ENCODE measurements around the gene EPS15. TPM values are rescaled to one million over a fixed set of nuclear protein-coding genes. Genes with fewer than 3 reads are reported as not detected.

Gene EPS15
- total and polyA plus RNA-seq, 9 of the 15 experiments (the other 6 are each of a cell fraction or from before 2014, with no cell fraction given) = 23.1 to 69.0 (median 41.7) TPM

DNA sequence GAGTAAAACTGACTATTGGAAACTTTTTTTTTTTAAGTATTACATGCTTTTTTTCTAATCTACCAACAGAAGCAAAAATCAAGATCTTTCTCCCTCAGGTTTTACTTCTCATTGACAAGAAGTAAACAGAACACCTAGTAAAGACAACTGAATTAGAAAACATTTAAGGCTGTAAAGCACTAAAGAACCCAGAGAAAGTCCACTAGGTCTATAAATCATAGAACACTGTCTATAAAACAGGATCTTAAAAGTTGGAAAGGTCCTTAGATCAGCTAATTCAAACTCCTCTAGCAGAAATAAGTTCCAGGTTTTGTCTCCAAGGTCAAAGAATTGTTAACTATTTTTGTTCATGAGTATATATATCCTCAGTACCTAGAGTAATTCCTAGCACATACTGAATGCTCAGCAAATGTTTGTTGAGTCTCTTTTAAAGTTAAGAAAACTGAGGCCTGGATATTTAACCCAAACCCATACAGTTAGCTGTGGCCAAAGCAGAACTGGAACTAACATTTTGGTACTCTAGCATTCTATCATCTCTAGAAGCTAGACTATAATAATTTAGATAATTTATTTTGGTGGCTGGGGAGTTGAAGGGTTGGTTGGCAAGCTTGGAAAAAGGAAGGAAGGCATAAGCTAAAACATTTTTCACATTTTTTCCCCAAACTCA is 3.0 kb downstream of the EPS15 start:
- H3K4me2 ChIP-seq (ENCODE audit: insufficient read depth, low read length) = peak overlapping the region; percentile 85
- TF ChIP-seq, protein P1, sequence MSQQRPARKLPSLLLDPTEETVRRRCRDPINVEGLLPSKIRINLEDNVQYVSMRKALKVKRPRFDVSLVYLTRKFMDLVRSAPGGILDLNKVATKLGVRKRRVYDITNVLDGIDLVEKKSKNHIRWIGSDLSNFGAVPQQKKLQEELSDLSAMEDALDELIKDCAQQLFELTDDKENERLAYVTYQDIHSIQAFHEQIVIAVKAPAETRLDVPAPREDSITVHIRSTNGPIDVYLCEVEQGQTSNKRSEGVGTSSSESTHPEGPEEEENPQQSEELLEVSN (IDR thresholded peaks at IDR 0.05; ENCODE audit: borderline replicate concordance in 1 of 2, extremely low read depth in 1 of 2, insufficient read depth in 1 of 2, insufficient read length in 1 of 2, low read depth in 1 of 2, low read length in 1 of 2, poor library complexity in 1 of 2, severe bottlenecking in 1 of 2) = no peak
- TF ChIP-seq, protein P2, sequence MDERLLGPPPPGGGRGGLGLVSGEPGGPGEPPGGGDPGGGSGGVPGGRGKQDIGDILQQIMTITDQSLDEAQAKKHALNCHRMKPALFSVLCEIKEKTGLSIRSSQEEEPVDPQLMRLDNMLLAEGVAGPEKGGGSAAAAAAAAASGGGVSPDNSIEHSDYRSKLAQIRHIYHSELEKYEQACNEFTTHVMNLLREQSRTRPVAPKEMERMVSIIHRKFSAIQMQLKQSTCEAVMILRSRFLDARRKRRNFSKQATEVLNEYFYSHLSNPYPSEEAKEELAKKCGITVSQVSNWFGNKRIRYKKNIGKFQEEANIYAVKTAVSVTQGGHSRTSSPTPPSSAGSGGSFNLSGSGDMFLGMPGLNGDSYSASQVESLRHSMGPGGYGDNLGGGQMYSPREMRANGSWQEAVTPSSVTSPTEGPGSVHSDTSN (CRISPR knock-in tag; IDR thresholded peaks at IDR 0.05; ENCODE audit: low read depth) = no peak
- TF ChIP-seq, protein P2 (tag; conservative IDR thresholded peaks at IDR 0.05; ENCODE audit: low read depth) = 0 out of 2 replicates have a peak, but pooled peaks have one; percentile 28
- TF ChIP-seq MEIS2 (IDR thresholded peaks at IDR 0.05; ENCODE audit: partially characterized antibody) = peak; percentile 43
- FAIRE-seq (no peak), ATAC-seq (no peak), DNase-seq (ENCODE audit: extremely low read depth in 1 of 4, low spot score in 3 of 4) (no peak)
- no peaks in the 10 kb centered on the region for H3K27me3 ChIP-seq (ENCODE audit: control insufficient read depth in 2 of 2, insufficient read depth in 2 of 2, low read length in 2 of 2)
- intact Hi-C loops (cut with micrococcal nuclease) (loop anchor here (5.0 kb wide), 5 partner anchors 49 to 559 kb away; partner anchors contain the start of genes CDKN2C and RNF11), in situ Hi-C loops (cut with MboI) (no loop called here)
- H3K9ac ChIP-seq (ENCODE audit: insufficient read depth in 1 of 2, low read depth in 2 of 2, low read length in 2 of 2) = peak overlapping the region in 1 of 2 experiments; percentile 82; a peak in 3 of 4 replicates
- no peaks in the 10 kb centered on the region for H4K20me1 ChIP-seq (replicated peaks; ENCODE audit: control insufficient read depth, insufficient read depth, low read length)
- peaks cover 9 to 50% of the 10 kb centered on the region in 2 experiments for H3K4me1 ChIP-seq (replicated peaks in 1 of 2; ENCODE audit: control insufficient read depth in 2 of 2, insufficient read depth in 2 of 2, low read length in 2 of 2)
- H3K36me3 ChIP-seq (ENCODE audit: control insufficient read depth, insufficient read depth, low read length) = no peaks in the 10 kb centered on the region; the same call in 2 of the 3 replicates
- H3K9me1 ChIP-seq (ENCODE audit: control insufficient read depth, insufficient read depth, low read length) = no peaks in the 10 kb centered on the region
- no TSS peak for BruUV-seq (replicated peaks)
- H3K4me3 ChIP-seq = peak overlapping the region; percentile 59; the same call in 1 of the 2 replicates
- H2AFZ ChIP-seq (ENCODE audit: low read depth, low read length) = no peak overlapping the region
- ChIA-PET CTCF (ENCODE audit: low intra/inter-chr PET ratio) (no interaction called here), POLR2A (interaction anchor here (0.6 to 2.1 kb wide), 10 partner anchors 10 to 1199 kb away, joined by 3 to 12 read pairs (median 3); no protein-coding TSS in a partner anchor)
- peaks cover 79% of the 10 kb centered on the region for H3K79me2 ChIP-seq (ENCODE audit: control insufficient read depth, insufficient read depth, low read length)
- no peaks in the 10 kb centered on the region for H3K9me3 ChIP-seq (replicated peaks; ENCODE audit: control insufficient read depth, insufficient read depth, low read depth, low read length)
- H3K27ac ChIP-seq (ENCODE audit: extremely low read depth, low read depth, low read length) = peak overlapping the region; percentile 84; the same call in 2 of the 3 replicates

All from K562 (cell line).